ENCODE measurements around the gene B9D1.

GRCh38 chr17:19312406-19312805 lies 50.1 kb downstream of the B9D1 start:
- TF ChIP-seq CTCF (conservative IDR thresholded peaks at IDR 0.05; ENCODE audit: low read depth, low read length) (no peak), EZH2 (IDR thresholded peaks at IDR 0.05; ENCODE audit: low read length, unreplicated experiment) (no peak)

Measured in PC-3 (cell line).